ENCODE measurements around the gene GAS5. TPM values are rescaled to one million over a fixed set of nuclear protein-coding genes. Genes with fewer than 3 reads are reported as not detected.

The GAS5 gene
- total RNA-seq, result 202 and 218 TPM in 2 replicates

GRCh38 chr1:173867753-173868265 lies at the start of gene GAS5:
Gene GAS5, minus strand, starts transcription at chr1:173867989.

GRCh38 chr1:173917149-173917548 lies 49.4 kb upstream of the GAS5 start, which contains the start of gene SERPINC1:
Gene SERPINC1, minus strand, starts transcription at chr1:173917327. Its CDS starts 68 bp downstream, at chr1:173917259.

GRCh38 chr1:173868266-173869020 lies 654 bp upstream of the GAS5 start, which contains the start of gene ZBTB37:
Gene ZBTB37, plus strand, starts transcription at chr1:173868380. Its CDS starts 1,846 bp downstream, at chr1:173870226.

GRCh38 chr1:173824315-173825081 lies 43.3 kb downstream of the GAS5 start, which contains the start of the genes CENPL and DARS2:
Gene CENPL, minus strand, starts transcription at chr1:173824883. Its CDS starts 13,584 bp downstream, at chr1:173811299.
Gene DARS2, plus strand, starts transcription at chr1:173824673. Its CDS starts 557 bp downstream, at chr1:173825230.

Other genes with a start within 250 kb of the GAS5 start
- not detected in 2 replicates for gene TEX50, start 232.7 kb downstream of the GAS5 start, total RNA-seq
- not detected in 2 replicates for gene ANKRD45, start 198.1 kb downstream of the GAS5 start, total RNA-seq
- 15.3 and 21.6 TPM in 2 replicates for gene KLHL20, start 153.0 kb downstream of the GAS5 start, total RNA-seq
- gene DARS2, start 43.3 kb downstream of the GAS5 start, total RNA-seq, result 27.8 and 30.8 TPM in 2 replicates
- gene CENPL, start 43.1 kb downstream of the GAS5 start, total RNA-seq, result 10.9 and 18.8 TPM in 2 replicates
- 1.4 and 2.4 TPM in 2 replicates for gene ZBTB37, start 391 bp upstream of the GAS5 start, total RNA-seq
- 0.10 TPM in 1 of 2 replicates, not detected in the other for gene SERPINC1, start 49.3 kb upstream of the GAS5 start, total RNA-seq
- 13.4 and 15.4 TPM in 2 replicates for gene RC3H1, start 154.4 kb upstream of the GAS5 start, total RNA-seq

All from mammary microvascular endothelial cell (primary cell).